NB4 (cell line): Measurements from ENCODE around the gene TTLL7.

ENCODE experiments used
- POLR2A ChIP-seq: IDR thresholded peaks from 2 replicates; pipeline ENCODE4 v1.6.1; 2011; ENCODE audit warnings: mild to moderate bottlenecking; ENCODE audit not compliant: insufficient read length; ENCODE audit errors: extremely low read depth
- TF ChIP-seq, protein P1 (sequence below): IDR thresholded peaks from one replicate; pipeline ENCODE4 v1.5.1; 2012; ENCODE audit warnings: low read depth, low read length

- TF ChIP-seq, protein P1, sequence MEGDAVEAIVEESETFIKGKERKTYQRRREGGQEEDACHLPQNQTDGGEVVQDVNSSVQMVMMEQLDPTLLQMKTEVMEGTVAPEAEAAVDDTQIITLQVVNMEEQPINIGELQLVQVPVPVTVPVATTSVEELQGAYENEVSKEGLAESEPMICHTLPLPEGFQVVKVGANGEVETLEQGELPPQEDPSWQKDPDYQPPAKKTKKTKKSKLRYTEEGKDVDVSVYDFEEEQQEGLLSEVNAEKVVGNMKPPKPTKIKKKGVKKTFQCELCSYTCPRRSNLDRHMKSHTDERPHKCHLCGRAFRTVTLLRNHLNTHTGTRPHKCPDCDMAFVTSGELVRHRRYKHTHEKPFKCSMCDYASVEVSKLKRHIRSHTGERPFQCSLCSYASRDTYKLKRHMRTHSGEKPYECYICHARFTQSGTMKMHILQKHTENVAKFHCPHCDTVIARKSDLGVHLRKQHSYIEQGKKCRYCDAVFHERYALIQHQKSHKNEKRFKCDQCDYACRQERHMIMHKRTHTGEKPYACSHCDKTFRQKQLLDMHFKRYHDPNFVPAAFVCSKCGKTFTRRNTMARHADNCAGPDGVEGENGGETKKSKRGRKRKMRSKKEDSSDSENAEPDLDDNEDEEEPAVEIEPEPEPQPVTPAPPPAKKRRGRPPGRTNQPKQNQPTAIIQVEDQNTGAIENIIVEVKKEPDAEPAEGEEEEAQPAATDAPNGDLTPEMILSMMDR, result no peak
- no peak for TF ChIP-seq POLR2A
These were observed 162.4 kb downstream of the TTLL7 start for GRCh38 chr1:83836543-83836942.
